GM19193 (cell line): Measurements from ENCODE around the gene CBFB.

Experiments
- POLR2A ChIP-seq: IDR thresholded peaks from 4 replicates; pipeline ENCODE4 v1.6.1; 2011; ENCODE audit not compliant: insufficient read depth, insufficient read length; ENCODE audit errors: extremely low read depth

Gene CBFB

DNA sequence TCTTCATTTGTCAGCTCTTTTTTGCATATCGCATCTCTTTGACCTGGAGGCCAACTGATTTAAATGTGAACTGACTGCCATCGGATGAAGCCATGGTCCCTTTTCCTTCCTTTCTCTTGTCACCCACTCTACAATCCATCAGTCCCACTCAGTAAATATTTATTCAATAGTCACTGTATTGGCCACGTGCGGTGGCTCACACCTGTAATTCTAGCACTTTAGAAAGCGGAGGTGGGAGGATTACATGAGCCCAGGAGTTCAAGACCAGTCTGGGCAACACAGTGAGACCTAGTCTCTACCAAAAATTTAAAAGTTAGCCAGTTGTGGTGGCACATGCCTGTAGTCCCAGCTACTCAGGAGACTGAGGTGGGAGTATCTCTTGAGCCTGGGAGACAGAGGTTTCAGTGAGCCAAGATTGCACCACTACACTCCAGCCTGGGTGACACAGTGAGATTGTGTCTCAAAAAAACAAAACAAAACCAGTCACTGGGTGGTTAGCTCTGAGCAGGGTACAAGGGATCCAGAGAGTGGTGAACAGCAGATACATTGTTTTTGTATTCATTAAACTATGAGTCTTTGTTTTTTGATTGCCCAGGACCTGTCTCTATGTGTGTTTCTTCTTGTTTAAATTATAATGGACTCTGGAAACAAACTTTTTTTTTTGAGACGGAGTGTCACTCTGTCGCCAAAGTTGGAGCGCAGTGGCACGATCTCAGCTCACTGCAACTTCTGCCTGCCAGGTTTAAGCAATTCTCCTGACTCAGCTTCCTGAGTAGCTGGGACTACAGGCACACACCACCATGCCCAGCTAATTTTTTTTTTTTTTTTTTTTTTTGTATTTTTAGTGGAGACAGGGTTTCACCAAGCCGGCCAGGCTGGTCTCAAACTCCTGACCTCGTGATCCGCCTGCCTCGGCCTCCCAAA is 87.7 kb downstream of the CBFB start:
- TF ChIP-seq POLR2A = no peak

DNA sequence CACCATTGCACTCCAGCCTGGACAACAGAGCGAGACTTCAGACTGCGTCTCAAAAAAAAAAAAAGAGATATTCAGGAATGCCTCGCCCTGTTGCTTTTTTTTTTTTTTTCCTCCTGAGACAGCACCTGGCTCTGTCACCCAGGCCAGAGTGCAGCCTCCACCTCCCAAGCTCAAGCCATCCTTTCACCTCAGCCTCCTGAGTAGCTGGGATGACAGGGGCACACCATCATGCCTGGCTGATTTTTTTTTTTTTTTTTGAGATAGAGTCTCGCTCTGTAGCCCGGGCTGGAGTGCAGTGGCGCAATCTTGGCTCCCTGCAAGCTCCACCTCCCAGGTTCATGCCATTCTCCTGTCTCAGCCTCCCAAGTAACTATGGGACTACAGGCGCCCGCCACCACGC is 88.8 kb downstream of the CBFB start:
- no peak for TF ChIP-seq POLR2A

DNA sequence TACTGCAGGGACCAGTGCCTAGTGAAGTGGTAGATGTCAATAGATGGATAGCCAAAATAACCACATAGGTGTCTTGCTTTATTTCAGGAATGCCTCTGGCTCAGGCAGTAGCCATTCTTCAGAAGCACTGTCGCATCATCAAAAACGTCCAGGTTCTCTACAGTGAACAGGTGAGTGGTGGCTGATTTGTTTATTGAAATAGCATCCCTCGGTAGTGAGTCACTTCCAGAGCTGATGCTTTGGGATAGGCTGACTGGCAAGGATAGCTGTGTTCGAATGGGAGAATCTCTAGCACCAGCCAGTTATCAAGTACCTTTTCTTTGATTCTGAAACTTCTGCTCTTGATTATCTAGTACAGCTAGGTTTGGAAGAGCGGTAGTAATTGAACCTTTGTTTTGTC is 91.1 kb downstream of the CBFB start:
- TF ChIP-seq POLR2A = no peak

DNA sequence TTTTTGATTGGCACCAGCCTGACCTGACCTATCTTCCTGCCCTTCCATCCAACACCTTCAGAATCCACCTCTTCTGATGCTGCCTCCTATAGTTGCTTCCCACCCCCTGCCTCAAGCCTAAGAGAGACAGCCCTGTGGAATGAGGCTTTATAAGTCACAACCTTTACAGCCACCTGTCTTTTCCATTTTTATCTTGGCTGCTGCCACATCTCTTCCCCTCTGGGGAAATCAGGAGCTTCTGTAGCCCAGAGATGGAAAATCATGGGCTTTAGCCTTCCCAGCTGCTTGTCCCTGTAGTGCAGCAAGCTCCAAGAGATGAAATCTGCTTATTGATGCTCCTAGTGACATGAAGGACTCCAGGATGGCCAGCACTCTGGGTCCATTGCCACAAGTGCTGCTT is 99.5 kb downstream of the CBFB start:
- no peak for TF ChIP-seq POLR2A

- no peak for TF ChIP-seq POLR2A
These were observed 99.9 kb downstream of the CBFB start for GRCh38 chr16:67128887-67129286.

DNA sequence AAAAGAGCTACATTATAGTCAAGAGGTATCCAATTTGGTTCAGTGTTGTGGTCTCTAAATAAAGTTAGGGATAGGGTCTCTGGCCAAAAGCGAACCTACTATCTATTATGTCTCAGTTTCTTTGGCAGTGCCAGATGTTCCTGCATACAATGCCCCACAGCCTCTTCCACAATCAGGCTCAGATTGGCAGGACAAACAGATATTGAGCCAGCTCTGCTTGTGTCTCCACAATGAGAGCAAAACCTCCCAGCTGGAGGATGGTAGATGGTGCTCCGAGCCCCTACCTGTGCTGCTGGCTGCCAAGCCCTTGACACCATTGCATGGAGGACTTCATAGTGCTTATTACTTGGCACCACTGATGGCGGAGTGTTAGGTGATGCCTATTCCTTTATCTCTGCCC is 100.5 kb downstream of the CBFB start:
- no peak for TF ChIP-seq POLR2A

DNA sequence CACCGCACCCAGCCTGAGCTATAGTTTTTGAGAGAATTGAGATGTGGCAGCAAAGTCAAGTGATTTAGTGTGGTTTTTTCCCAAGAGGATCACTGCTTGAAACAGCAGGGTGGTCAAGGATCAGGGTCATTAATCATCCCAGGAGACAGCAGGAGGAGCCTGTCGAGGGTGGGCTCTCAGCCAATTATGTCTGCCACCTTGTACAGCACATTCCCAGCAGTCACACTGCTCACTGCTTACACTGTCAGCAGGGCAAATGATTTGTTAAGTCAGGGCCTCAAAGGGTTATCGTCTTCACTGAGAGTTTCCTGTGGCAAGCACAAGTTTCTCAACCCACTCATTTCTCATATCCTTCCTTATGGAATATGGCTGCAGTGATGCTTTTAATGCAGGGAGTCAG is 108.7 kb downstream of the CBFB start:
- TF ChIP-seq POLR2A = no peak

GRCh38 chr16:67141391-67141790 is 112.4 kb downstream of the CBFB start:
- TF ChIP-seq POLR2A = no peak

DNA sequence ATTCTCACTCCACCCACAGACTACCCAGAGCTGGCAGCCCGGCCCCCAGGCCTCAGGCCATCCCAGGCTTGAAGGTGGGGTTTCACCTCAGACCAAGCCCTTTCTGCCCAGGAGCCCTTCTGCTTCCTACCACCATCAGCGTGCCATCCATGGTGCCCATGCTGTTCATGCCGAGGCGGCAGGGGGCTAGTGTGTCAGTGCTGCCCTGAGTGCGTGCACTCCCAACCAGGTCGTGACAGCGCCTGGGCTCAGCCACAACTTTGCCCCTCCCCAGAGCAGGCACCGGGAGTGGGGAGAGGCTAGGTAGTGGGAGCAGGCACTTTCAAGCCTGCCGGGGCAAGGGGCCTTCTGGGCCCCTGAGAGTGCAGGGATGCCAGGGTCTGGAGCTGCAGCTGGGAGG is 113.4 kb downstream of the CBFB start:
- TF ChIP-seq POLR2A = no peak

- TF ChIP-seq POLR2A = no peak
These were observed 116.0 kb downstream of the CBFB start for GRCh38 chr16:67144943-67145342.

- TF ChIP-seq POLR2A = no peak
These were observed 116.8 kb downstream of the CBFB start for GRCh38 chr16:67145746-67146145.

DNA sequence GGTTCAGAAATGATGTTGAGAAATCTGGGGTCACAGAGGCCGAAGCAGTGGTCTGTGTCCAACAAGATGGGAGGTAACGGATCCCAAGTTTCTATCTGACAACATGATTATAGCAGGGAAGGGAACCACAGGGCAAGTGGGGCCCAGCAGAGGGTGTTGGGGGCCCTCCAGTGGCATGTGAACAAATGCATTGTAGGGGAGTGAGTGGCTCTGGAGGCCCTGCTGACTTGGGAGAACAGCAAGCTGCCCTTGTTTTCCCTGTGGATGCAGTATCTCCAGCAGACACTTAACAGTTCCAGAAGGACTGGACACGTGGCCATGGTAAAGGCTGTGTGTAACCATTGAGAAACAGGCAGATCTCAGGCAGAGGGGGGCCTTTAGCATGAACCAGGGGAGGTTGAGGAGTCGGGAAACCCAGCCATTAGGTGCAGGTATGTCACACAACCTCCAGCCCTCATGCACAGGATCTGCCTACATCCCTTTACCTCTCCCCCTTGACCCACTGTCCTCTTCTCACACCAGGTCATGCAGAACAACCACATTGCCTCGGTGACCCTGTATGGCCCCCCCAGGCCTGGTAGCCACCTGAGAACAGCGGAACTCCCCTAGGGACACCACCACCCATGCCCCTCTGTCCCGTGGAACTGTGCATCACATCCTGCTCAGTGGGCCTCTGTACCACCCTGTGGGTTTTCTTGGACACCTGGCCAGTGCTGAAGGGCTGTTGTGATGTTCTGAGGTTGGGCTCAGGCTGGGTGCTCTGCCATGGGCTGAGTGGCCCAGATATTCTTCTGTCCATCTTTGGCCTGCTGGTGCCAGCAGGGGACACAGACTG is 117.8 kb downstream of the CBFB start:
- no peak for TF ChIP-seq POLR2A

DNA sequence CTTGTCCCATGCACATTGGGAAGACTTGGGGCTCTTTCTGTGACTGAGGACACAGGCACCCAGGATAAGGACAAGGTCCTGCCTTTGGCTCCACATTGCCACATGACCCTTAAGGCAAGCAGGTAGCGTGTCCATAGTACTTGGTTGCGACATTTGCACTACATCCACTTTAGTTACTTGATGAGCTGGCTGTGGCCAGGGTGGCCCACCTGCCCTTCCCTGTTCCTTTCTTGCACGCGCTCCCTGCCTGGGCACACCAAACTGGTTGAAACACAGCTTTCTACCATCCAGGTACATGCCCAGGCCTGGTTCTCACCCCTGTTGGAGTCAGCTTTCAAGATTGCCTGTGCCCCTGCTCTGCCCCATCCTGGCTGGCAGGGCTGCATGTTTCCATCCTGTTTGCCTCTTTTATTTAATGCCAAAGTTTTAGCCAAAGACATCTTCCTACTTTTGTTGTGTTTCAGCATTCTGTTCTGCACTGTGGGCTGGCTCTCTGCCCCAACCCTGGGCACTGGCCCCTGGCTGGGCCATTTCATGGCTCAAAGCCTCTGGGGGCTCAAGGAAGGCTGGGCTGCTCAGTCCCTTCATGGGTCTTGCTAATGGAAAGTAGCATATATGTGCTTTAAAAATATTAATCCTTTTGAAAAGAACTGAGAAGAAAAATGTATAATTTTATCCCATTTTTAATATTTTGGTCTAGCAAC is 118.6 kb downstream of the CBFB start:
- TF ChIP-seq POLR2A = no peak

DNA sequence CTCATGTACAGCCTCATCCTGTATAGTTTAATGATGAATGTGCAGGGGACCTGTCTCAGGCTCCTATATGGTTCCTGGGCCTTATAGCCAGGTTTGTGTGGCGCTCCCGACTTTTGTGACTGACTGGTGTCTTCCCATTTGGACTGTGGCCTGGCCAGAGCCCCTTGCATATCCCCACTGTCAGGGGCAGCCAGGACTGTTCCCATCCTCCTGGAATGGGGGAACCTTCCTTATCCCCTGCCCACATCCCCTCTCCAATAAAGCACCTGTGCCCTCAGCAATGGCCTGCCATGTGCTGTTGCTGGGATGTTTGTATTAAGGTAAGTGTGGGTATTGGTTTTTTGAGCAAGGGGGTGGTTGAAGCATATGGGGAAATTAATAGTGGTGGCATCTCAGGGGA is 119.3 kb downstream of the CBFB start:
- TF ChIP-seq POLR2A = no peak

- TF ChIP-seq POLR2A = no peak
These were observed 119.8 kb downstream of the CBFB start for GRCh38 chr16:67148656-67149275.
